ENCODE data around the gene UBQLN3. TPM values are rescaled to one million over a fixed set of nuclear protein-coding genes. Genes with fewer than 3 reads are reported as not detected.
A peak's percentile ranks its signal among the peaks of the same experiment; 100 is the strongest.

Gene UBQLN3
- total RNA-seq, 2 experiments from 2014 or later, result not detected

GRCh38 chr11:5488798-5489399 is 20.9 kb downstream of the UBQLN3 start:
- Mint-ChIP-seq H3K9me3 (no peaks in the 10 kb centered on the region), H3K27me3 (peaks cover 9% of the 10 kb centered on the region), H3K4me1 (no peaks in the 10 kb centered on the region), H3K27ac (no peak overlapping the region), H3K4me3 (no peak overlapping the region), H3K36me3 (ENCODE audit: low read depth) (no peaks in the 10 kb centered on the region)
- DNase-seq, result no peak
- POLR2A ChIA-PET, result no interaction called here
- CTCF ChIA-PET, result no interaction called here

- no peaks in the 10 kb centered on the region for H3K36me3 Mint-ChIP-seq (ENCODE audit: low read depth)
- ChIA-PET CTCF (no interaction called here), POLR2A (no interaction called here)
- DNase-seq, result no peak
- no peaks in the 10 kb centered on the region for H3K9me3 Mint-ChIP-seq
- H3K4me3 Mint-ChIP-seq, result no peak within 1 kb of the TSS
- H3K27ac Mint-ChIP-seq, result no peak within 1 kb of the TSS
- H3K27me3 Mint-ChIP-seq, result peaks cover 11% of the 10 kb centered on the region
- H3K4me1 Mint-ChIP-seq, result no peaks in the 10 kb centered on the region
Measured at GRCh38 chr11:5488385-5488784, 21.4 kb downstream of the UBQLN3 start, which contains the start of gene OR52D1. Gene OR52D1, plus strand, starts transcription at chr11:5488685. Its CDS starts 22 bp downstream, at chr11:5488707.

GRCh38 chr11:5486421-5486820 is 23.3 kb downstream of the UBQLN3 start:
- no peak overlapping the region for H3K4me3 Mint-ChIP-seq
- peaks cover 7% of the 10 kb centered on the region for H3K27me3 Mint-ChIP-seq
- no peak overlapping the region for H3K27ac Mint-ChIP-seq
- ChIA-PET CTCF (no interaction called here), POLR2A (no interaction called here)
- H3K9me3 Mint-ChIP-seq, result no peaks in the 10 kb centered on the region
- no peaks in the 10 kb centered on the region for H3K4me1 Mint-ChIP-seq
- DNase-seq, result no peak
- no peaks in the 10 kb centered on the region for H3K36me3 Mint-ChIP-seq (ENCODE audit: low read depth)

GRCh38 chr11:5486003-5486402 is 23.8 kb downstream of the UBQLN3 start:
- DNase-seq, result no peak
- no peak overlapping the region for H3K27ac Mint-ChIP-seq
- H3K9me3 Mint-ChIP-seq, result no peaks in the 10 kb centered on the region
- ChIA-PET CTCF (no interaction called here), POLR2A (no interaction called here)
- H3K36me3 Mint-ChIP-seq (ENCODE audit: low read depth), result no peaks in the 10 kb centered on the region
- no peak overlapping the region for H3K4me3 Mint-ChIP-seq
- no peaks in the 10 kb centered on the region for H3K4me1 Mint-ChIP-seq
- peaks cover 7% of the 10 kb centered on the region for H3K27me3 Mint-ChIP-seq

GRCh38 chr11:5476186-5476819 is 33.5 kb downstream of the UBQLN3 start:
- CTCF ChIA-PET, result interaction anchor here (0.7 to 2.0 kb wide), 6 partner anchors 30 to 415 kb away, joined by 3 to 20 read pairs (median 3); no protein-coding TSS in a partner anchor
- H3K27me3 Mint-ChIP-seq, result peaks cover 8% of the 10 kb centered on the region
- H3K4me3 Mint-ChIP-seq, result no peak overlapping the region
- POLR2A ChIA-PET, result no interaction called here
- no peaks in the 10 kb centered on the region for H3K36me3 Mint-ChIP-seq (ENCODE audit: low read depth)
- DNase-seq, result peak; percentile 43
- H3K4me1 Mint-ChIP-seq, result no peaks in the 10 kb centered on the region
- no peaks in the 10 kb centered on the region for H3K9me3 Mint-ChIP-seq
- H3K27ac Mint-ChIP-seq, result no peak overlapping the region

- Mint-ChIP-seq H3K4me1 (no peaks in the 10 kb centered on the region), H3K27me3 (peaks cover 8% of the 10 kb centered on the region), H3K27ac (no peak overlapping the region), H3K4me3 (no peak overlapping the region), H3K36me3 (ENCODE audit: low read depth) (no peaks in the 10 kb centered on the region), H3K9me3 (no peaks in the 10 kb centered on the region)
- CTCF ChIA-PET, result no interaction called here
- POLR2A ChIA-PET, result no interaction called here
- no peak for DNase-seq
Measured at GRCh38 chr11:5473921-5474320, 35.8 kb downstream of the UBQLN3 start.

- no peaks in the 10 kb centered on the region for H3K9me3 Mint-ChIP-seq
- no peaks in the 10 kb centered on the region for H3K27me3 Mint-ChIP-seq
- DNase-seq, result no peak
- H3K4me3 Mint-ChIP-seq, result no peak overlapping the region
- no peaks in the 10 kb centered on the region for H3K4me1 Mint-ChIP-seq
- no peaks in the 10 kb centered on the region for H3K36me3 Mint-ChIP-seq (ENCODE audit: low read depth)
- ChIA-PET POLR2A (no interaction called here), CTCF (no interaction called here)
- H3K27ac Mint-ChIP-seq, result no peak overlapping the region
Measured at GRCh38 chr11:5467527-5467926, 42.2 kb downstream of the UBQLN3 start.

- no peak overlapping the region for H3K27ac Mint-ChIP-seq
- CTCF ChIA-PET, result no interaction called here
- POLR2A ChIA-PET, result no interaction called here
Measured at GRCh38 chr11:5460983-5461621, 48.7 kb downstream of the UBQLN3 start.

More at GRCh38 chr11:5460983-5461621, 48.7 kb downstream of the UBQLN3 start:
- no peaks in the 10 kb centered on the region for H3K36me3 Mint-ChIP-seq (ENCODE audit: low read depth)
- H3K9me3 Mint-ChIP-seq, result no peaks in the 10 kb centered on the region
- DNase-seq, result no peak
- H3K4me1 Mint-ChIP-seq, result no peaks in the 10 kb centered on the region
- H3K27me3 Mint-ChIP-seq, result no peaks in the 10 kb centered on the region
- no peak overlapping the region for H3K4me3 Mint-ChIP-seq

Other genes starting within 250 kb of the UBQLN3 start
- not detected for gene HBE1, start 240.0 kb downstream of the UBQLN3 start, total RNA-seq
- gene OR51B4, start 208.0 kb downstream of the UBQLN3 start, total RNA-seq, result not detected
- gene OR51B2, start 185.7 kb downstream of the UBQLN3 start, total RNA-seq, result not detected
- gene OR51B5, start 166.4 kb downstream of the UBQLN3 start, total RNA-seq, result not detected
- gene OR51B6, start 158.4 kb downstream of the UBQLN3 start, total RNA-seq, result not detected
- gene OR51M1, start 126.1 kb downstream of the UBQLN3 start, total RNA-seq, result not detected
- gene OR51Q1, start 87.8 kb downstream of the UBQLN3 start, total RNA-seq, result not detected
- gene OR51I1, start 68.4 kb downstream of the UBQLN3 start, total RNA-seq, result not detected
- gene OR51I2, start 60.6 kb downstream of the UBQLN3 start, total RNA-seq, result not detected
- not detected for gene OR52D1, start 21.3 kb downstream of the UBQLN3 start, total RNA-seq
- under 1 TPM; 0.13 to 0.28 TPM for gene UBQLNL, start 6.7 kb upstream of the UBQLN3 start, total RNA-seq
- not detected for gene OR52H1, start 38.6 kb upstream of the UBQLN3 start, total RNA-seq
- gene OR52B6, start 70.9 kb upstream of the UBQLN3 start, total RNA-seq, result not detected
- 1 to 10 TPM in 1 of 2 experiments, under 1 TPM in 1; 0.60 to 1.1 TPM for gene TRIM6, start 86.7 kb upstream of the UBQLN3 start, total RNA-seq
- gene TRIM34, start 115.0 kb upstream of the UBQLN3 start, total RNA-seq, result 10 to 100 TPM; 18.2 to 19.8 TPM
- gene TRIM5, start 175.1 kb upstream of the UBQLN3 start, total RNA-seq, result 10 to 100 TPM; 33.5 to 33.9 TPM
- 100 to 1,000 TPM; 213 to 221 TPM for gene TRIM22, start 179.8 kb upstream of the UBQLN3 start, total RNA-seq
- gene OR56B1, start 226.5 kb upstream of the UBQLN3 start, total RNA-seq, result under 1 TPM; 0.30 to 0.50 TPM
- 1 to 10 TPM; 1.5 to 1.9 TPM for gene OR52N4, start 244.3 kb upstream of the UBQLN3 start, total RNA-seq